Esophagus squamous epithelium (tissue), 5 donors: ENCODE data around the gene CDKL5. TPM values are rescaled to one million over a fixed set of nuclear protein-coding genes. Genes with fewer than 3 reads are reported as not detected.

Experiments
- DNase-seq: peaks from one replicate; lab custom pipeline; 2025; lab: John Stamatoyannopoulos, UW
- H3K27ac ChIP-seq, 4 donors: fragments of 200-600 bp; sonication (generic); one replicate each; pipeline ENCODE4 v1.5.1; 2016 to 2019; ENCODE audit warnings: mild to moderate bottlenecking in 1 of 4
- H3K27me3 ChIP-seq, 4 donors: fragments of 200-600 bp; sonication (generic); 1 replicate in 3 of 4; 2 replicates in 1 of 4; pipeline versions ENCODE4 v1.5.1 to v1.6.0; 2017 to 2021; ENCODE audit warnings: antibody characterized with exemption in 1 of 4
- H3K36me3 ChIP-seq, 3 donors: fragments of 200-600 bp; sonication (generic); one replicate each; pipeline ENCODE4 v1.5.1; 2016 to 2019
- H3K4me1 ChIP-seq, 3 donors: fragments of 200-600 bp; sonication (generic); one replicate each; pipeline ENCODE4 v1.5.1; 2017 to 2019
- H3K4me3 ChIP-seq, 4 donors: fragments of 200-600 bp; sonication (generic); 1 replicate in 3 of 4; 2 replicates in 1 of 4; pipeline ENCODE4 v1.5.1; 2016 to 2019; ENCODE audit warnings: mild to moderate bottlenecking in 2 of 4, moderate library complexity in 1 of 4
- H3K9me3 ChIP-seq, 3 donors: fragments of 200-600 bp; sonication (generic); one replicate each; pipeline ENCODE4 v1.5.1; 2016 to 2019
- POLR2A ChIP-seq, 4 donors: fragments of 450-650 bp; IDR thresholded peaks; one replicate each; pipeline ENCODE4 v1.6.1; 2017; ENCODE audit warnings: antibody characterized with exemption in 4 of 4, mild to moderate bottlenecking in 4 of 4, moderate library complexity in 3 of 4
- WGBS, 2 donors: methylation state at CpG; one replicate each; pipeline ENCODE4 v1.1.5; 2018; 5-methylcytosine and 5-hydroxymethylcytosine counted together
- intact Hi-C: fragments of 100-400 bp; cut with DNase I; formaldehyde crosslinking; loops from one replicate; pipeline ENCODE4 v1.15.0; 2022
- total RNA-seq, 4 donors: library from RNA; depleted of rRNA; stranded (reverse); fragments of >200 nt; gene quantifications; one replicate each; pipeline ENCODE4 v1.1.0, GENCODE V29; 2016
- TF ChIP-seq, protein P1 (sequence below), 6 experiments: fragments of 450-650 bp in 4 of 6; fragments of 200-600 bp in 2 of 6; sonication (generic) in 2 of 6; IDR thresholded peaks; one replicate each; pipeline ENCODE4 v1.5.1; 2016 to 2019; ENCODE audit warnings: antibody characterized with exemption in 6 of 6, mild to moderate bottlenecking in 4 of 6, moderate library complexity in 4 of 6
- donor health status: DM: yes; HTN: yes; CAD: no.

CDKL5 gene
- total RNA-seq, 4 donors from 2014 or later = 4.9 to 11.7 (median 7.8) TPM

DNA sequence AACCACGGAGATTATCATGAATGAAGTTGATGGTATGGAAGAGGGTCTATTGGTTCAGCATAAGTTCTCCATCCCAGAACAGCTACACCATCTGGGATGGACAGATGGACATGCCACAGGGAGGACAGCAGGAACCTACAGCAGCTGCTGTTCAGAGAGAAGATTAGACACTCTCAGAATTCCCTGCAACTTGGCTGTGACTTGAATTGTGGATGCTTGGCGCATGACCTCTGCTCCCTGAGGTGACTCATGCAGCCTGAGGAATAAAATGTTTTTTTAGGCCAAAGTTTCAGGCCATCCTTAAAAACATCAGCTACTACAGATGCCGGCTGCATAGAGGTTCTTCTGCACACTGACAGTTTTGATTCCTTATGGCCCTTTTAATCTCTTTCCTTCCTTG lies 149.2 kb downstream of the CDKL5 start:
- Histone ChIP-seq H3K4me3 (no peak overlapping the region), H3K27ac (no peak overlapping the region), H3K36me3 (no peaks in the 10 kb centered on the region), H3K4me1 (no peaks in the 10 kb centered on the region), H3K27me3 (no peaks in the 10 kb centered on the region), H3K9me3 (no peaks in the 10 kb centered on the region)
- no peak for DNase-seq
- intact Hi-C loops = no loop called here
- TF ChIP-seq POLR2A (IDR thresholded peaks at IDR 0.05) = no peak
- TF ChIP-seq, protein P1, sequence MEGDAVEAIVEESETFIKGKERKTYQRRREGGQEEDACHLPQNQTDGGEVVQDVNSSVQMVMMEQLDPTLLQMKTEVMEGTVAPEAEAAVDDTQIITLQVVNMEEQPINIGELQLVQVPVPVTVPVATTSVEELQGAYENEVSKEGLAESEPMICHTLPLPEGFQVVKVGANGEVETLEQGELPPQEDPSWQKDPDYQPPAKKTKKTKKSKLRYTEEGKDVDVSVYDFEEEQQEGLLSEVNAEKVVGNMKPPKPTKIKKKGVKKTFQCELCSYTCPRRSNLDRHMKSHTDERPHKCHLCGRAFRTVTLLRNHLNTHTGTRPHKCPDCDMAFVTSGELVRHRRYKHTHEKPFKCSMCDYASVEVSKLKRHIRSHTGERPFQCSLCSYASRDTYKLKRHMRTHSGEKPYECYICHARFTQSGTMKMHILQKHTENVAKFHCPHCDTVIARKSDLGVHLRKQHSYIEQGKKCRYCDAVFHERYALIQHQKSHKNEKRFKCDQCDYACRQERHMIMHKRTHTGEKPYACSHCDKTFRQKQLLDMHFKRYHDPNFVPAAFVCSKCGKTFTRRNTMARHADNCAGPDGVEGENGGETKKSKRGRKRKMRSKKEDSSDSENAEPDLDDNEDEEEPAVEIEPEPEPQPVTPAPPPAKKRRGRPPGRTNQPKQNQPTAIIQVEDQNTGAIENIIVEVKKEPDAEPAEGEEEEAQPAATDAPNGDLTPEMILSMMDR (IDR thresholded peaks at IDR 0.05) = no peak
- 50 to 62% methylated on average over 3 of the region's 3 CpGs for WGBS, 2 donors

DNA sequence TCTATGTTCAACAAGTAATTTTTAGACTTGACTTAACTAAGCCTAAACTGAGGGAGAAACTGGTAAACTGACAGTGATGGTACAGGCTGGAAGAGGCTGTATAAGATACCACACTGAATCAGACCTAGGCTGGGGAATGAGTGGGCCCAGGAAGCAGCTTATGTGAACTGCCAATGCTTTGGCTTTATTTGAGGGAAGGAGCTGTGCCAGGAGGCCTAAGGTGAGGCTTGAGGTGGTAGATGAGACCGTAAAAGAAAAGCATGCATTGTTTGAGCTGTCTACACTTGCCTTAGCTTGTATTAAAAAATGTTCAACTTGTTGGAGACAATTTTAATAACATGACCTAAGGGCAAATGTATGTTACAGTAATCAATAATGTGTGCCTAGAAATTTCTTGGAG lies 150.3 kb downstream of the CDKL5 start:
- no peak overlapping the region for H3K4me3 ChIP-seq
- H3K9me3 ChIP-seq = no peaks in the 10 kb centered on the region
- TF ChIP-seq, protein P1 (IDR thresholded peaks at IDR 0.05) = no peak
- TF ChIP-seq POLR2A (IDR thresholded peaks at IDR 0.05) = no peak
- DNase-seq = no peak
- H3K27me3 ChIP-seq = no peaks in the 10 kb centered on the region
- no peaks in the 10 kb centered on the region for H3K36me3 ChIP-seq
- H3K27ac ChIP-seq = no peak overlapping the region
- 45 to 67% methylated on average over 1 of the region's 1 CpG for WGBS, 2 donors
- no peaks in the 10 kb centered on the region for H3K4me1 ChIP-seq
- intact Hi-C loops = no loop called here

DNA sequence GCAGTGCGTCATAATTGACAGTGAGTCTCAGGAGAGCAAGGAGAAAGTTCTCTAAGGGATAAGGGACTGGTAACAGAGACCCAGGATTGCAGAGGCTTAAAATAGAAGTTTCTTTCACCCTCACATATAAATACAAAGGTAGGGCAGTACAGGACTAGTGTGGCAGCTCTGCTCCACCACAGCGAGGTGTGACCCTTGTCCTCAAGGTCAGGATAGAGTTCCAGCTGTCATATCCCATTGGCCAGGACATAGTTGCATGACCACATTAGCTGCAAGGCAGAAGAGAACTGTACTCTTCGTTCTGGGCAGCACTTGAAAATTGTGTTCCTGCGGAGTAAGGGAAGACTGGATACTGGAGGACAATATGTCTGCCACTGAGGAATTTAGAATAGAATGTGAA lies 152.0 kb downstream of the CDKL5 start:
- intact Hi-C loops = no loop called here
- no peak overlapping the region for H3K4me3 ChIP-seq
- no peaks in the 10 kb centered on the region for H3K36me3 ChIP-seq
- no peaks in the 10 kb centered on the region for H3K4me1 ChIP-seq
- TF ChIP-seq POLR2A (IDR thresholded peaks at IDR 0.05) = no peak
- TF ChIP-seq, protein P1 (IDR thresholded peaks at IDR 0.05) = no peak
- no peaks in the 10 kb centered on the region for H3K27me3 ChIP-seq
- H3K27ac ChIP-seq = no peak overlapping the region
- H3K9me3 ChIP-seq = no peaks in the 10 kb centered on the region
- no peak for DNase-seq
- 74 to 91% methylated on average over 4 of the region's 4 CpGs for WGBS, 2 donors

DNA sequence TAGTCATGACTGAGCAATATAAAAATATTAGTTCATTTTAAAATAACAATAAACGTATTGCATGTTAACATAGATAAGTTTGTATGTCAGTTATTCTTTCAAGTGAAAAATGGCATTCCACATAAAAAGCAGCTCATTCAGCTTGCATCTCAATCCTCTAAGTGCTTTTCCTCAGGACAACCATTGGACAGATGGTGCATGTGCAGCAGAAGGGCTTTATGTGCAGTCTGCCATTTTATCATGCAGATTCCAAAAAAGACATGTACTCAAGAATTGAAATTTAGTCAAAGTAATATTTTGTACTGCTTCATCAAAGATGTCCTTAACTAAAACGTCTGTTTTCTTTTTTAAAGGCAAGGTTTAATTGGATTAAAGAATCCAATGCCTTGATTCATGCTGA lies 153.1 kb downstream of the CDKL5 start:
- H3K4me3 ChIP-seq = no peak overlapping the region
- no peak for DNase-seq
- no peaks in the 10 kb centered on the region for H3K36me3 ChIP-seq
- no peaks in the 10 kb centered on the region for H3K4me1 ChIP-seq
- H3K27ac ChIP-seq = no peak overlapping the region
- WGBS, 2 donors = 43 to 80% methylated on average over 2 of the region's 2 CpGs
- intact Hi-C loops = no loop called here
- no peaks in the 10 kb centered on the region for H3K27me3 ChIP-seq
- TF ChIP-seq, protein P1 (IDR thresholded peaks at IDR 0.05) = no peak
- TF ChIP-seq POLR2A (IDR thresholded peaks at IDR 0.05) = no peak
- H3K9me3 ChIP-seq = no peaks in the 10 kb centered on the region

DNA sequence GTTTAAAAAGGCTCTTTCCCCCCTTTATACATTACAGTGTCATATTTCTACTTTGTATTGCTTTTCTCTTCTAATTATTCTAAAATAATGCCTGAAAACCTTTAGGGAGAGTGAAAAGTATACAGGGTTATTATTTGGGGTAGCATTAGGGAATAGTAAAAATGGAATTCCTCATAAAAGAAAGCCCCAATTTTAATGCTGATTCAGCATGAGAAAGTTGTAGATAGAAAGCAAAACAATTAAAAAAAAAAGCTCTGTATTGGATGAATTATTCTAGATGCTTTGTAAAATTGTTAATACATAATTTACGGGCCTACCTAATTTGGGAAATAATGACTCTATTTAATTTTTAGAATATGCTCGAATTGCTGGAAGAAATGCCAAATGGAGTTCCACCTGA lies 154.1 kb downstream of the CDKL5 start:
- H3K4me1 ChIP-seq = no peaks in the 10 kb centered on the region
- no peaks in the 10 kb centered on the region for H3K27me3 ChIP-seq
- no peaks in the 10 kb centered on the region for H3K9me3 ChIP-seq
- TF ChIP-seq, protein P1 (IDR thresholded peaks at IDR 0.05) = no peak
- no peak for TF ChIP-seq POLR2A (IDR thresholded peaks at IDR 0.05)
- no peak for DNase-seq
- no peak overlapping the region for H3K27ac ChIP-seq
- 73 to 100% methylated on average over 2 of the region's 2 CpGs for WGBS, 2 donors
- no peaks in the 10 kb centered on the region for H3K36me3 ChIP-seq
- H3K4me3 ChIP-seq = no peak overlapping the region
- intact Hi-C loops = no loop called here
